B cell (primary cell): ENCODE data around the gene IQCK. TPM values are rescaled to one million over a fixed set of nuclear protein-coding genes. Genes with fewer than 3 reads are reported as not detected.

ENCODE experiments used
- ATAC-seq: fragments of 200-7000 bp; cut with Tn5 transposase; one replicate; pipeline ENCODE4 v1.10.0; 2021; ENCODE audit warnings: low read depth, mild to moderate bottlenecking, moderate number of reproducible peaks, moderate library complexity
- CTCF ChIA-PET: fragments of 350-600 bp; sonication (Branson Sonifier 250); formaldehyde crosslinking; loops from one replicate; lab custom pipeline; 2021; ENCODE audit warnings: antibody characterized with exemption, inconsistent platforms; lab: Charles Lee
- POLR2A ChIA-PET: fragments of 350-600 bp; sonication (Branson Sonifier 250); formaldehyde crosslinking; loops from one replicate; lab custom pipeline; 2021; ENCODE audit warnings: antibody characterized with exemption; lab: Charles Lee
- DNase-seq: peaks from one replicate; pipeline ENCODE4 v3.0.0; 2013
- H2AFZ ChIP-seq: 2 replicates; pipeline ENCODE4 v1.6.1; 2012; ENCODE audit warnings: mild to moderate bottlenecking, low read depth, low read length; ENCODE audit not compliant: insufficient read depth, poor library complexity, severe bottlenecking
- H3K27ac ChIP-seq, 2 donors: 1 replicate in 1 of 2; 2 replicates in 1 of 2; pipeline ENCODE4 v1.5.1; 2012 to 2013; ENCODE audit warnings: low read length in 2 of 2, mild to moderate bottlenecking in 2 of 2, moderate library complexity in 1 of 2
- H3K27me3 ChIP-seq, 4 experiments: fragments of 200-600 bp in 1 of 4; sonication (generic) in 1 of 4; replicated peaks in 1 of 4; 1 replicate in 2 of 4; 2 replicates in 2 of 4; pipeline versions ENCODE4 v1.6.1 to v1.7.0; 2013 to 2016; ENCODE audit warnings: low read length in 3 of 4, mild to moderate bottlenecking in 2 of 4, mixed read lengths in 1 of 4, moderate library complexity in 1 of 4; ENCODE audit not compliant: insufficient read depth in 4 of 4, control insufficient read depth in 3 of 4; ENCODE audit errors: control extremely low read depth in 1 of 4
- H3K36me3 ChIP-seq, 2 experiments: replicated peaks in 1 of 2; 1 replicate in 1 of 2; 2 replicates in 1 of 2; pipeline versions ENCODE4 v1.6.1 to v1.7.1; 2013; ENCODE audit warnings: low read length in 1 of 2; ENCODE audit not compliant: insufficient read depth in 2 of 2, control insufficient read depth in 1 of 2; ENCODE audit errors: control extremely low read depth in 1 of 2, extremely low read depth in 1 of 2
- H3K4me1 ChIP-seq, 2 donors: fragments of 200-600 bp in 1 of 2; sonication (generic) in 1 of 2; 1 replicate in 1 of 2; 2 replicates in 1 of 2; pipeline versions ENCODE4 v1.5.1 to v1.6.1; 2013 to 2017; ENCODE audit warnings: low read length in 2 of 2; ENCODE audit not compliant: control insufficient read depth in 2 of 2, insufficient read depth in 2 of 2
- H3K4me2 ChIP-seq: replicated peaks from 2 replicates; pipeline ENCODE3; 2012; ENCODE audit warnings: mild to moderate bottlenecking, low read depth, low read length; ENCODE audit not compliant: poor library complexity, severe bottlenecking
- H3K4me3 ChIP-seq, 5 experiments: fragments of 200-600 bp in 1 of 5; sonication (generic) in 1 of 5; 1 replicate in 3 of 5; 2 replicates in 2 of 5; pipeline versions ENCODE4 v1.5.1 to v1.7.0; 2011 to 2016; ENCODE audit warnings: low read length in 4 of 5, mild to moderate bottlenecking in 4 of 5, low read depth in 2 of 5, control low read depth in 1 of 5, moderate library complexity in 1 of 5; ENCODE audit not compliant: insufficient read depth in 1 of 5; ENCODE audit errors: control extremely low read depth in 1 of 5, extremely low read depth in 1 of 5
- H3K79me2 ChIP-seq: fragments of 200-600 bp; sonication (generic); one replicate; pipeline ENCODE4 v1.6.0; 2016; ENCODE audit warnings: low read length; ENCODE audit not compliant: control insufficient read depth, insufficient read depth
- H3K9ac ChIP-seq: fragments of 200-600 bp; sonication (generic); 2 replicates; pipeline ENCODE4 v1.6.1; 2017; ENCODE audit warnings: mild to moderate bottlenecking, low read length, moderate library complexity
- H3K9me3 ChIP-seq, 3 donors: one replicate each; pipeline versions ENCODE4 v1.6.1 to v1.7.1; 2013; ENCODE audit warnings: low read length in 2 of 3; ENCODE audit not compliant: control insufficient read depth in 2 of 3, insufficient read depth in 1 of 3; ENCODE audit errors: control extremely low read depth in 1 of 3
- H4K20me1 ChIP-seq: 2 replicates; pipeline ENCODE4 v1.6.0; 2012; ENCODE audit warnings: mild to moderate bottlenecking, low read length; ENCODE audit not compliant: insufficient read depth, control insufficient read depth, poor library complexity, severe bottlenecking
- H3K27ac Mint-ChIP-seq: one replicate; pipeline ENCODE4 v1.8.0; 2021; ENCODE audit warnings: mixed read lengths
- H3K27me3 Mint-ChIP-seq: one replicate; pipeline ENCODE4 v1.8.0; 2021; ENCODE audit warnings: mixed read lengths
- H3K4me1 Mint-ChIP-seq: one replicate; pipeline ENCODE4 v1.8.0; 2021; ENCODE audit warnings: mixed read lengths
- H3K4me3 Mint-ChIP-seq: one replicate; pipeline ENCODE4 v1.8.0; 2021; ENCODE audit warnings: mixed read lengths
- H3K9me3 Mint-ChIP-seq: one replicate; pipeline ENCODE4 v1.8.0; 2022; ENCODE audit warnings: mixed read lengths; ENCODE audit not compliant: insufficient read depth
- EZH2 ChIP-seq: IDR thresholded peaks from 2 replicates; pipeline ENCODE4 v1.6.1; 2012; ENCODE audit warnings: borderline replicate concordance, low read depth, mild to moderate bottlenecking, moderate library complexity, low read length; ENCODE audit not compliant: insufficient read depth, poor library complexity, severe bottlenecking
- WGBS: methylation state at CpG from one replicate; pipeline ENCODE4 v1.1.5; 2013; ENCODE audit warnings: missing lambda C conversion rate; ENCODE audit not compliant: insufficient coverage; 5-methylcytosine and 5-hydroxymethylcytosine counted together
- intact Hi-C: fragments of 100-400 bp; cut with micrococcal nuclease; formaldehyde crosslinking; loops from one replicate; pipeline ENCODE4 v1.10.0; 2022
- polyA plus RNA-seq: library from polyadenylated mRNA; depleted of rRNA; stranded (reverse); fragments of >200 nt; gene quantifications from 2 replicates; pipeline ENCODE4 v1.2.3, GENCODE V29; 2012
- total RNA-seq, 2 donors: library from RNA; stranded (reverse); fragments of 120-200 nt in 1 of 2; gene quantifications; 1 replicate in 1 of 2; 2 replicates in 1 of 2; pipeline versions ENCODE4 v1.2.3 to v1.2.4, GENCODE V29; 2013 to 2022
- TF ChIP-seq, protein P1 (sequence below): fragments of 200-600 bp; IDR thresholded peaks from one replicate; pipeline ENCODE4 v1.8.0; 2022; ENCODE audit warnings: antibody characterized with exemption, mild to moderate bottlenecking

Gene IQCK
- total and polyA plus RNA-seq, 2 donors (not counting 1 experiment from before 2014, with no cell fraction given), result 1.00 to 3.0 TPM

DNA sequence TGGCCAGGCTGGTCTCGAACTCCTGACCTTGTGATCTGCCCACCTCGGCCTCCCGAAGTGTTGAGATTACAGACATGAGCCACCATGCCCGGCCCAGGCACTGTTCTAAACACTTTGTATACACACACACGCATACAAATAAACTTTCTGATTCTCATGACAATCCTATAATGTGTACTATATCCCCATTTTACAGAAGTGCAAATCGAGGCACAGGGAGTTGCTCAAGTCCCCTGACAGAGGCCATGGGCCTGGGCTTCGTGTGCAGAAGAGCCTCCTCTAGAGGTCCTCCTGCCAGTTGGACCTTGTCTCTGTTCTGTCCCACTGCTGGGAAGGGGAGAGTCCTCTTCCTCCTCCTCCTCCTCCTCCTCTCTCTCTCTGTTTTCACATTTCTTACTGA is 176.5 kb downstream of the IQCK start:
- Histone ChIP-seq H3K4me2 (no peak overlapping the region), H3K9me3 (no peaks in the 10 kb centered on the region), H3K4me3 (no peak overlapping the region), H4K20me1 (no peaks in the 10 kb centered on the region), H3K27ac (no peak overlapping the region), H3K36me3 (no peaks in the 10 kb centered on the region), H3K4me1 (no peaks in the 10 kb centered on the region), H3K9ac (no peak overlapping the region), H3K79me2 (no peaks in the 10 kb centered on the region), H2AFZ (no peak overlapping the region), H3K27me3 (no peaks in the 10 kb centered on the region)
- ATAC-seq (no peak), DNase-seq (no peak)
- peaks cover 15% of the 10 kb centered on the region for H3K27me3 Mint-ChIP-seq
- no peaks in the 10 kb centered on the region for H3K9me3 Mint-ChIP-seq
- intact Hi-C loops, result no loop called here
- POLR2A ChIA-PET, result no interaction called here
- no peak overlapping the region for H3K4me3 Mint-ChIP-seq
- H3K27ac Mint-ChIP-seq, result no peak overlapping the region
- H3K4me1 Mint-ChIP-seq, result no peaks in the 10 kb centered on the region
- TF ChIP-seq, protein P1, sequence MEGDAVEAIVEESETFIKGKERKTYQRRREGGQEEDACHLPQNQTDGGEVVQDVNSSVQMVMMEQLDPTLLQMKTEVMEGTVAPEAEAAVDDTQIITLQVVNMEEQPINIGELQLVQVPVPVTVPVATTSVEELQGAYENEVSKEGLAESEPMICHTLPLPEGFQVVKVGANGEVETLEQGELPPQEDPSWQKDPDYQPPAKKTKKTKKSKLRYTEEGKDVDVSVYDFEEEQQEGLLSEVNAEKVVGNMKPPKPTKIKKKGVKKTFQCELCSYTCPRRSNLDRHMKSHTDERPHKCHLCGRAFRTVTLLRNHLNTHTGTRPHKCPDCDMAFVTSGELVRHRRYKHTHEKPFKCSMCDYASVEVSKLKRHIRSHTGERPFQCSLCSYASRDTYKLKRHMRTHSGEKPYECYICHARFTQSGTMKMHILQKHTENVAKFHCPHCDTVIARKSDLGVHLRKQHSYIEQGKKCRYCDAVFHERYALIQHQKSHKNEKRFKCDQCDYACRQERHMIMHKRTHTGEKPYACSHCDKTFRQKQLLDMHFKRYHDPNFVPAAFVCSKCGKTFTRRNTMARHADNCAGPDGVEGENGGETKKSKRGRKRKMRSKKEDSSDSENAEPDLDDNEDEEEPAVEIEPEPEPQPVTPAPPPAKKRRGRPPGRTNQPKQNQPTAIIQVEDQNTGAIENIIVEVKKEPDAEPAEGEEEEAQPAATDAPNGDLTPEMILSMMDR, result no peak
- TF ChIP-seq EZH2, result no peak
- CTCF ChIA-PET, result no interaction called here
- WGBS, result 94% methylated on average over 6 of the region's 7 CpGs

GRCh38 chr16:19896951-19897350 is 178.9 kb downstream of the IQCK start:
- no peak for TF ChIP-seq EZH2
- TF ChIP-seq, protein P1, result no peak
- no peak overlapping the region for H3K27ac ChIP-seq
- H3K9ac ChIP-seq, result no peak overlapping the region
- ChIA-PET CTCF (interaction anchor here (1.3 to 2.0 kb wide), 2 partner anchors 10 to 11 kb away, joined by 3 to 5 read pairs; no protein-coding TSS in a partner anchor), POLR2A (no interaction called here)
- H3K27ac Mint-ChIP-seq, result no peak overlapping the region
- no peak overlapping the region for H2AFZ ChIP-seq
- no peaks in the 10 kb centered on the region for H3K9me3 ChIP-seq
- intact Hi-C loops, result no loop called here
- 80% methylated on average over 1 of the region's 5 CpGs for WGBS
- no peaks in the 10 kb centered on the region for H3K4me1 Mint-ChIP-seq
- no peak overlapping the region for H3K4me3 Mint-ChIP-seq
- peaks cover 10% of the 10 kb centered on the region for H3K27me3 Mint-ChIP-seq
- H3K9me3 Mint-ChIP-seq, result no peaks in the 10 kb centered on the region
- no peaks in the 10 kb centered on the region for H3K36me3 ChIP-seq
- H3K4me1 ChIP-seq, result no peaks in the 10 kb centered on the region
- no peak overlapping the region for H3K4me3 ChIP-seq
- no peaks in the 10 kb centered on the region for H3K27me3 ChIP-seq
- H3K4me2 ChIP-seq, result no peak overlapping the region
- ATAC-seq (no peak), DNase-seq (no peak)
- no peaks in the 10 kb centered on the region for H3K79me2 ChIP-seq
- no peaks in the 10 kb centered on the region for H4K20me1 ChIP-seq
